HCEC 1CT (cell line): Measurements from ENCODE around the gene DAPK2.
"Not testable (repeated sequence)": the region's sequence is repeated elsewhere in the genome, so short reads cannot be mapped to it uniquely, and the experiment has no call there.

ENCODE experiments used
- DNase-seq: peaks from one replicate; pipeline ENCODE4 v3.0.0-alpha.2; 2017

The DAPK2 gene

GRCh38 chr15:63970621-63971426 lies 75.5 kb downstream of the DAPK2 start:
- DNase-seq = no peak

- no peak for DNase-seq
Measured at GRCh38 chr15:63969652-63970421, 76.4 kb downstream of the DAPK2 start.

GRCh38 chr15:63968700-63969099 lies 77.6 kb downstream of the DAPK2 start:
- no peak for DNase-seq

- no peak for DNase-seq
Measured at GRCh38 chr15:63968122-63968524, 78.2 kb downstream of the DAPK2 start.

GRCh38 chr15:63967616-63968015 lies 78.7 kb downstream of the DAPK2 start:
- no peak for DNase-seq

GRCh38 chr15:63962947-63963721 lies 83.2 kb downstream of the DAPK2 start:
- DNase-seq = not testable (repeated sequence)

GRCh38 chr15:63953524-63953923 lies 92.8 kb downstream of the DAPK2 start:
- no peak for DNase-seq

- peak; percentile 78 for DNase-seq
Measured at GRCh38 chr15:63950911-63951481, 95.3 kb downstream of the DAPK2 start.

- DNase-seq = peak; percentile 25
Measured at GRCh38 chr15:63948971-63949370, 97.3 kb downstream of the DAPK2 start.

GRCh38 chr15:63948436-63948835 lies 97.8 kb downstream of the DAPK2 start:
- DNase-seq = no peak

GRCh38 chr15:63947228-63947627 lies 99.1 kb downstream of the DAPK2 start:
- DNase-seq = no peak

- DNase-seq = no peak
Measured at GRCh38 chr15:63946524-63947065, 99.7 kb downstream of the DAPK2 start.

- DNase-seq = no peak
Measured at GRCh38 chr15:63945838-63946298, 100.4 kb downstream of the DAPK2 start.

GRCh38 chr15:63945007-63945788 lies 101.1 kb downstream of the DAPK2 start:
- DNase-seq = peak; percentile 36

GRCh38 chr15:63944681-63944955 lies 101.7 kb downstream of the DAPK2 start:
- no peak for DNase-seq

GRCh38 chr15:63943829-63944680 lies 102.2 kb downstream of the DAPK2 start:
- DNase-seq = no peak

GRCh38 chr15:63942486-63943365 lies 103.6 kb downstream of the DAPK2 start:
- DNase-seq = no peak

- DNase-seq = no peak
Measured at GRCh38 chr15:63941698-63942465, 104.4 kb downstream of the DAPK2 start.

- DNase-seq = no peak
Measured at GRCh38 chr15:63940966-63941620, 105.2 kb downstream of the DAPK2 start.
